ENCODE results near the gene STUB1. TPM values are rescaled to one million over a fixed set of nuclear protein-coding genes. Genes with fewer than 3 reads are reported as not detected.

The STUB1 gene
- total and polyA plus RNA-seq, 2 donors: 70.2 to 122 TPM

DNA sequence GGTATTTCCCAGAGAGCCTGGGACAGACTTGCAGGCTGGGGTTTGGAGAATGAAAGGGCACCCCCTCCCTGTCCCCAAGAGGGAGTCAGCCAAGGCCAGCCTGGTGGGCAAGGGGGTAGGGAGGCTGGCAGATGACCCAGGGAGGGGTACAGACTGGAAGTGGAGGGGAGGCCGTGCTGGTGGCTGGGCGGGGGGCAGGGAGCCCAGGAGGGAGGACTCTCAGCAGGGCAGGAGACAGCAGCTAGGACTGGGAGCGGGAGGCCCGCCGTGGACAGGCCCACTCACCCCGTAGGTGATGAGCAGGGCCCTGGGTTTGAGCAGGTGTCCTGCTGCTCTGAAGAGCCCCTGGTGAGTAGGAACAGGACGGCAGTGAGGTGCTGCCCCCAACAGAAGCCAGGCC is 45.2 kb upstream of the STUB1 start:
- DNase-seq (ENCODE audit: low read depth in 6 of 9, low spot score in 9 of 9): no peak
- H3K9me3 ChIP-seq (ENCODE audit: control insufficient read depth in 2 of 2, insufficient read depth in 1 of 2, low read length in 1 of 2): peaks cover 0 to 6% of the 10 kb centered on the region in 2 donors
- H3K4me1 ChIP-seq (ENCODE audit: control insufficient read depth in 2 of 2, insufficient read depth in 2 of 2, low read length in 2 of 2): peaks cover 7 to 31% of the 10 kb centered on the region in 2 donors
- no peak overlapping the region for H3K4me3 ChIP-seq (ENCODE audit: low read length in 2 of 2)
- 95% methylated on average over 7 of the region's 7 CpGs for WGBS
- H3K27ac ChIP-seq (ENCODE audit: low read depth in 1 of 2, low read length in 1 of 2): no peak overlapping the region
- H3K36me3 ChIP-seq (ENCODE audit: control insufficient read depth in 2 of 2, insufficient read depth in 2 of 2, low read length in 1 of 2): peaks cover 6 to 16% of the 10 kb centered on the region in 2 donors
- H3K27me3 ChIP-seq (ENCODE audit: control insufficient read depth in 2 of 2, insufficient read depth in 1 of 2, low read length in 1 of 2): peaks cover 0 to 14% of the 10 kb centered on the region in 2 donors

DNA sequence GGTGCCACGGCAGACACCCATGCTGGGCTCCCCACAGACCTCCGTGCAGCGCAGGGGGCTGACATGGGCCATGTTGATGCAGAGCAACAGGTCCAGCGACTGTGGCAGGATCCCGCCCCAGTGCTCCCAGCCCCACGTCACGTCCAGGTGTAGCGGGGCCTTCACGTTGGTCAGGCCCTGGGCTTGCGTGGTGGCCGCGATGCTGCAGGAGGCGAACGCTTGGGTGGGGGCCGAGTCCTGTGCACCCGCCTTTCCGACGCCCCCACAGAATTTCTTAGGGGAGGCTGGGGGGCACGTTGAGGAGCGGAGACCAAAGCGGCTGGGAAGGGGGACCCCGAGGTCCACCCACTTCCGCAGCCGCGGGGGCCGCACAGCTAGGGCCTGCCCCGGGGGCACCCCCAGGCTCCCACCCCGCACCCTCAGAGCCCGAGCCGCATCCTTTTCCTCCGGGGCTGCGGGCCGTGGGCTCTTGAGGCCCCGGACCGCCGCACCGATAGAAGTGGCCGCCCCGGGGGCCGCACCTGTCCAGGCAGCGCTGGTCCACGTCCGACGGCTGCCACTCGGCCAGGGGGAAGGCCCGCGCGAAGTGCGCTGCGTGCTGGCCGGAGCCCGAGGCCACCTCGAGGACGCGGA is 44.5 kb upstream of the STUB1 start:
- Histone ChIP-seq H3K9me3 (ENCODE audit: control insufficient read depth in 2 of 2, insufficient read depth in 1 of 2, low read length in 1 of 2) (peaks cover 0 to 6% of the 10 kb centered on the region in 2 donors), H3K27ac (ENCODE audit: low read depth in 1 of 2, low read length in 1 of 2) (peak overlapping the region in 1 of 2 donors; percentile 53), H3K4me3 (ENCODE audit: low read length in 2 of 2) (peak overlapping the region; percentile 88 to 93), H3K36me3 (ENCODE audit: control insufficient read depth in 2 of 2, insufficient read depth in 2 of 2, low read length in 1 of 2) (peaks cover 6 to 16% of the 10 kb centered on the region in 2 donors), H3K27me3 (ENCODE audit: control insufficient read depth in 2 of 2, insufficient read depth in 1 of 2, low read length in 1 of 2) (peaks cover 2 to 12% of the 10 kb centered on the region in 2 donors), H3K4me1 (ENCODE audit: control insufficient read depth in 2 of 2, insufficient read depth in 2 of 2, low read length in 2 of 2) (peaks cover 7 to 26% of the 10 kb centered on the region in 2 donors)
- no peak for DNase-seq (ENCODE audit: low read depth in 6 of 9, low spot score in 9 of 9)
- WGBS: 6% methylated on average over 55 of the region's 55 CpGs

DNA sequence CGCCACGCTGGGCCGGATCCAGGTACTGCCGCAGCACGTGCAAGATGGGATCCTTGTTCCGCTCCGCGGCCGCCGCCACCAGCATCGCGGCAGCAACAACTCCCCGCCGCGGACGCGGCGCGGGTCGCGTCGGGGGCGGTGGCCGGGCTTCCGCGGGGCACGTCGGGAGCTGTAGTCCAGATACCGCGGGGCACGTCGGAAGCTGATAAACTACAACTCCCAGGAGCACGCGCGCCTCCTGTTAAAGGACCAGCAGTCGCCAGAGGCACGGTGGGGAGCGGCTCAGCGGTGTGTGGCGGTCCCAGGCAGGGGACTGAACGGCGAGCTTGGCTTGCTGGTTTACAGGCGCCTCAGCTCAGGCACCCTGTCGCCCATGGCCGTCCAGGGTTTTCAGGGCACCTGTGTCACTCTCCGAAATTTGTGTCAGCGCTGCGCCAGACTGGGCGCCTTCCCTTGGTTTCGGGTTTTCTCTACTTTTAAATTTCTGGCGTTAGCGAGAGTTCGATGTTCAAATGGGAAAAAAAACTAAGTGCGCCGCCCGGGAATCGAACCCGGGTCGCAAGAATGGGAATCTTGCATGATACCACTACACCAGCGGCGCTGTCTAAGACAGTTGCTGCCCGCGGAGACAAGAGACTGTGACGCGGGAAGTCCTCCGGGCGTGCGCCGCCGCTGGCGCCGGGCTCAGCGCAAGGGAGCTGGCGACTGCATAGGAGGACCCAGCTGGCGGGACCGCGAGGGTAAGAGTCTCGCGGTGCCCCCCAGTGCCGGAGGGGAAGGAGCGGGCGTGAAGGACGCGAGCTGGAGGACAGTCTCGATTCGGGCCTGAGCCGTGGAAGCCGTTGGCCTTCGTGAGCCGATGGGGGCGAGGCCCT is 43.8 kb upstream of the STUB1 start, which contains the start of gene METTL26:
Gene METTL26 (minus strand): TSS at position 100 of the 875 bp plus-strand sequence. CDS start 15 bp downstream, at position 85.
- Histone ChIP-seq H3K27ac (ENCODE audit: low read depth in 1 of 2, low read length in 1 of 2) (peak within 1 kb of the TSS; percentile 98 to 100), H3K36me3 (ENCODE audit: control insufficient read depth in 2 of 2, insufficient read depth in 2 of 2, low read length in 1 of 2) (peaks cover 6 to 16% of the 10 kb centered on the region in 2 donors), H3K9me3 (ENCODE audit: control insufficient read depth in 2 of 2, insufficient read depth in 1 of 2, low read length in 1 of 2) (peaks cover 0 to 6% of the 10 kb centered on the region in 2 donors), H3K4me3 (ENCODE audit: low read length in 2 of 2) (peak within 1 kb of the TSS; percentile 88 to 93), H3K27me3 (ENCODE audit: control insufficient read depth in 2 of 2, insufficient read depth in 1 of 2, low read length in 1 of 2) (peaks cover 5 to 13% of the 10 kb centered on the region in 2 donors), H3K4me1 (ENCODE audit: control insufficient read depth in 2 of 2, insufficient read depth in 2 of 2, low read length in 2 of 2) (peaks cover 9 to 27% of the 10 kb centered on the region in 2 donors)
- WGBS: under 1% methylated on average over 91 of the region's 91 CpGs
- peak; percentile 79 to 97 (median 91) for DNase-seq (ENCODE audit: low read depth in 6 of 9, low spot score in 9 of 9)

DNA sequence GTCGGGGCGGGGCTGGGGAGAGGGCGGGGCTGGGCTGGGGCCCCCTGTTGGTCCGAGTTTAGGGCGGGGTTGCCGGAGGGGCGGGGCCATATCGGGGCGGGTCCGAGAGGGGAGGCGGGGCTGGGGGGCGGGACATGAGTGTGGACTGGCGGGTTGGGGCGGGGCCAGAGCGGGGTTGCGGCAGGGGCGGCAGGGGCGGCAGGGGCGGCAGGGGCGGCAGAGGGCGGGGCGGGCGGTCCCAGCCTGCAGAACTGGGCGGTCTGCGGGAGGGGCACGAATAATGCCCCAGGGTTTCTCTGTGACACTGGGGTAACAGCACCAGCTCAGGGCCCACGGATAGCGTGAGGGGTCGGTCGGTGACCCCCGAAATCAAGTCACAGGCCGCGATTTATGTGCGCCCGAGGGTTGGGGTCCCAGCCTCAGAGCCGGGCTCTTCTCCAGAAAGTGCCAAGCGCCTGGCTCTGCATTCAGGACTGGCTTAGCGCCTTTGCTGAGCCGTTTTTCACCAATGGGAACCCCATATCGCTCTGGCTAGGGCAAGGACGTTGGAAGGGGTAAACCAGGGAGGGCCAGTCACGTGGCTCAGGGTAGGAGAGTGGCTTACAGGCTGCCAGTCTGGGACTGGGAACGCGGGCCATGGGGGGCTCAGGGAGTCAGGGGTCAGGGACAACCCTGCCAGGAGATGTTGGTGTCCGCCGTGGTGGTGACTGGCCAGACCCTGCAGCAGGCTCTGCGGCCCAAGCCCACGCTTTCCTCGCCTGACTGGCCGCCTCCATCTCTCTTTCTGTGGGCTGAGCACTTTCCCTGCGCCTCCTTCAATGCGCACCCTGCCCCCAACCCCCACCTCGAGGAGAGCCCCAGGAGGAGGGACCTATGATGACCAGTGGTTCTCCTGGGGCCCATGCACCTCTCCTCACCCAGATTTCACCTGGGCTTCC is 42.9 kb upstream of the STUB1 start:
- Histone ChIP-seq H3K27ac (ENCODE audit: low read depth in 1 of 2, low read length in 1 of 2) (peak overlapping the region; percentile 98 to 100), H3K27me3 (ENCODE audit: control insufficient read depth in 2 of 2, insufficient read depth in 1 of 2, low read length in 1 of 2) (peaks cover 14 to 16% of the 10 kb centered on the region in 2 donors), H3K36me3 (ENCODE audit: control insufficient read depth in 2 of 2, insufficient read depth in 2 of 2, low read length in 1 of 2) (peaks cover 6 to 16% of the 10 kb centered on the region in 2 donors), H3K4me3 (ENCODE audit: low read length in 2 of 2) (peak overlapping the region; percentile 88 to 93), H3K9me3 (ENCODE audit: control insufficient read depth in 2 of 2, insufficient read depth in 1 of 2, low read length in 1 of 2) (peaks cover 0 to 6% of the 10 kb centered on the region in 2 donors), H3K4me1 (ENCODE audit: control insufficient read depth in 2 of 2, insufficient read depth in 2 of 2, low read length in 2 of 2) (peaks cover 16 to 29% of the 10 kb centered on the region in 2 donors)
- peak in 5 of 9 donors; percentile 40 to 87 (median 83) for DNase-seq (ENCODE audit: low read depth in 6 of 9, low spot score in 9 of 9)
- WGBS: 18% methylated on average over 53 of the region's 53 CpGs

DNA sequence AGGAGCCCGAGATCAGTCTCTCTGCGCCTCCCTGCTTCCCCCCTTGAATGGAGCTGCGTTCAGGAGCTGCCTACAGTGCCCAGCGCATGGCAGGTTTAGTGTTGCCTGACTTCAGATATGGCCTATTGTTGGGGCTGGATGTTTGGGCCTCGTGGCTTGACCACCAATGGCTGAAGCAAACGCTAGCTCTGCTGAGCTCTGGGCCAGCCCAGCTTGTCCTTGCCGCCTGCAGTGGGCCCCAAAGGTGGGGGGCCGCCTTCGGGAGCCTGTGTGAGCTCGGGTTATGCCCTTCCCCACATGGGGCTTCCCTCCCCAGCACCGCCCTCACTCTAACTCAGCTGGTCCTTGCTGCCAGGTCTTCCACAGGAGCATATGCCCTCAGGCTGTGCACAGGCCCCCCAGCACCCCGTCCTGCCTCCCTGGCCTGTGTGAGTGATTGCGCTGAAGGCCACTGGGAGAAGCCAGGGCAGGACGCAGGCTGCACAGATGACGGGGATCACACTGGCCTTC is 42.1 kb upstream of the STUB1 start:
- H3K9me3 ChIP-seq (ENCODE audit: control insufficient read depth in 2 of 2, insufficient read depth in 1 of 2, low read length in 1 of 2): peaks cover 0 to 6% of the 10 kb centered on the region in 2 donors
- H3K4me1 ChIP-seq (ENCODE audit: control insufficient read depth in 2 of 2, insufficient read depth in 2 of 2, low read length in 2 of 2): peaks cover 16 to 35% of the 10 kb centered on the region in 2 donors
- peaks cover 21 to 24% of the 10 kb centered on the region in 2 donors for H3K27me3 ChIP-seq (ENCODE audit: control insufficient read depth in 2 of 2, insufficient read depth in 1 of 2, low read length in 1 of 2)
- H3K27ac ChIP-seq (ENCODE audit: low read depth in 1 of 2, low read length in 1 of 2): no peak overlapping the region
- H3K4me3 ChIP-seq (ENCODE audit: low read length in 2 of 2): no peak overlapping the region
- DNase-seq (ENCODE audit: low read depth in 6 of 9, low spot score in 9 of 9): no peak
- WGBS: 95% methylated on average over 15 of the region's 15 CpGs
- peaks cover 6 to 10% of the 10 kb centered on the region in 2 donors for H3K36me3 ChIP-seq (ENCODE audit: control insufficient read depth in 2 of 2, insufficient read depth in 2 of 2, low read length in 1 of 2)

DNA sequence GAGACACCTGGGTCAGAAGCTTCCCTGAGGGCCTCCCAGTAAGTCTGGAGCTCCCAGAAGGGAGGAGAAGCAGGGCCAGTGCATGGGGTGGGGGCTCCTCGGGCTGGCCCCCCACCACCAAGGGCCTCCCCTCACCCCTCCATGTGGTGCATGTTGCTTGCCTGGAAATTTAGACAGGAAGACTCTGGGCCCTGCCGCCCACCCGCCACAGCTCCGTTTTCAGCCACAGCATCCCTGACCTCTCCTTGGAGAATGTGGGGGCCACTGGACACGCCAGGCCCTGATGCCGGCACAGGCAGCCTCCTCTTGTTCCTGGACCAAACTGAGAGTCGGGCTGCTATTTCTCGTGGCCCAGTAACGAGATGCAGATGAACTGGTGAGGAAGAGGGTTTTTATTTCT is 41.4 kb upstream of the STUB1 start:
- Histone ChIP-seq H3K4me1 (ENCODE audit: control insufficient read depth in 2 of 2, insufficient read depth in 2 of 2, low read length in 2 of 2) (peaks cover 16 to 35% of the 10 kb centered on the region in 2 donors), H3K27me3 (ENCODE audit: control insufficient read depth in 2 of 2, insufficient read depth in 1 of 2, low read length in 1 of 2) (peaks cover 26 to 31% of the 10 kb centered on the region in 2 donors), H3K9me3 (ENCODE audit: control insufficient read depth in 2 of 2, insufficient read depth in 1 of 2, low read length in 1 of 2) (peaks cover 0 to 6% of the 10 kb centered on the region in 2 donors), H3K4me3 (ENCODE audit: low read length in 2 of 2) (no peak overlapping the region), H3K27ac (ENCODE audit: low read depth in 1 of 2, low read length in 1 of 2) (no peak overlapping the region), H3K36me3 (ENCODE audit: control insufficient read depth in 2 of 2, insufficient read depth in 2 of 2, low read length in 1 of 2) (peaks cover 3 to 6% of the 10 kb centered on the region in 2 donors)
- DNase-seq (ENCODE audit: low read depth in 6 of 9, low spot score in 9 of 9): no peak
- WGBS: 93% methylated on average over 9 of the region's 9 CpGs

DNA sequence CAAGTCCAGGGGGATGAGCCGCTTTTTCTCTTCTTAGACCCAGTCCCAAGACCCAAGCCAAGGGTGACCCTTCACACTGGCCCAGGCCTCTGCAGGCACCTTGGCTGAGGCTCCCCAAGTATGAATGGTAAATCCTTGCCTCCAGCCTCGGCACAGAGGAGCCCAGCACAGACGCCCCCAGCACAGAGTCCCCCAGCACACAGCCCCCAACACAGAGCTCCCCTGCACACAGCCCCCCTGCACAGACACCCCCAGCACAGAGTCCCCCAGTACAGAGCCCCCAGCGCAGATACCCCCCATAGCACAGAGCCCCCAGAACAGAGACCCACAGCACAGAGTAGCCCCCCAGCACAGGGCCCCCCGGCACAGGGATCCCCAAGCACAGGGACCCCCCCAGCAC is 39.6 kb upstream of the STUB1 start:
- no peaks in the 10 kb centered on the region for H3K36me3 ChIP-seq (ENCODE audit: control insufficient read depth in 2 of 2, insufficient read depth in 2 of 2, low read length in 1 of 2)
- WGBS: 96% methylated on average over 5 of the region's 5 CpGs
- H3K27ac ChIP-seq (ENCODE audit: low read depth in 1 of 2, low read length in 1 of 2): no peak overlapping the region
- H3K27me3 ChIP-seq (ENCODE audit: control insufficient read depth in 2 of 2, insufficient read depth in 1 of 2, low read length in 1 of 2): peaks cover 26 to 34% of the 10 kb centered on the region in 2 donors
- peaks cover 0 to 6% of the 10 kb centered on the region in 2 donors for H3K9me3 ChIP-seq (ENCODE audit: control insufficient read depth in 2 of 2, insufficient read depth in 1 of 2, low read length in 1 of 2)
- DNase-seq (ENCODE audit: low read depth in 6 of 9, low spot score in 9 of 9): no peak
- no peak overlapping the region for H3K4me3 ChIP-seq (ENCODE audit: low read length in 2 of 2)
- peaks cover 11 to 25% of the 10 kb centered on the region in 2 donors for H3K4me1 ChIP-seq (ENCODE audit: control insufficient read depth in 2 of 2, insufficient read depth in 2 of 2, low read length in 2 of 2)

Data from thymus (tissue), 11 donors.